PFSK-1 (cell line): ENCODE measurements around the gene STX17.

Source experiments
- FOXP2 ChIP-seq: optimal IDR thresholded peaks from 2 replicates; pipeline ENCODE3; 2011; ENCODE audit warnings: borderline replicate concordance, control low read depth, inconsistent platforms; ENCODE audit not compliant: insufficient read depth; ENCODE audit errors: extremely low read length, extremely low read depth
- POLR2AphosphoS5 ChIP-seq: IDR thresholded peaks from 2 replicates; pipeline ENCODE4 v1.6.1; 2012; ENCODE audit warnings: low read depth, mild to moderate bottlenecking, control low read depth, low read length, moderate library complexity
- REST ChIP-seq, 2 experiments: IDR thresholded peaks; 2 replicates each; pipeline versions ENCODE4 v1.6.1 to v1.8.0; 2011 to 2012; ENCODE audit warnings: low read depth in 2 of 2, low read length in 2 of 2, control low read depth in 1 of 2, inconsistent platforms in 1 of 2, mild to moderate bottlenecking in 1 of 2, moderate library complexity in 1 of 2; ENCODE audit not compliant: insufficient read depth in 1 of 2
- SIN3A ChIP-seq: IDR thresholded peaks from 2 replicates; pipeline ENCODE4 v1.6.1; 2012; ENCODE audit warnings: mild to moderate bottlenecking, low read length, moderate library complexity, borderline replicate concordance; ENCODE audit not compliant: insufficient read depth
- TAF1 ChIP-seq: IDR thresholded peaks from 2 replicates; pipeline ENCODE4 v1.6.1; 2012; ENCODE audit warnings: low read length, control low read depth, borderline replicate concordance; ENCODE audit not compliant: insufficient read depth

The STX17 gene

DNA sequence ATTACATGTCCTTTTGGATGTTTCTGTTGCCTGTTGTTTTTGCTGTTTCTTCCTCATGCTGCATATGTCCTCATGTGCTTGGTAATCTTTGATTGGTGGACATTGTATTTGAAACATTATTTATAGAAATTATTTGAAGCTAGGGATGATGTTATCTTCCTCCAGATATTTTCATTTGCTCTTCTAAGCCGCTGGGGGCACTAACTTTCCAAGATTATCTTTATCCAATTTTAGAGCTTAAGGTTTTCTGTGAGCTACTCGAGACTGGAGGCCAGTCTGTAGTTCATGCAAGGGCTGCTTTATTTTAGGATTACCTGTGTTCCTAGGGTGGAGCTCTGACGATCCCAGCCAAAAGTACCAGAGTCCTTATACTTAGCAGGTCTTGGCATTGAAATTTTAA is 40.9 kb downstream of the STX17 start:
- TF ChIP-seq TAF1 (no peak), SIN3A (no peak), POLR2AphosphoS5 (no peak), FOXP2 (no peak)

GRCh38 chr9:99948482-99948881 is 42.0 kb downstream of the STX17 start:
- TF ChIP-seq FOXP2 (no peak), TAF1 (no peak), REST (IDR thresholded peaks at IDR 0.05; ENCODE audit: insufficient read depth in 1 of 2, low read depth in 2 of 2, low read length in 2 of 2) (no peak), POLR2AphosphoS5 (no peak), SIN3A (no peak)

DNA sequence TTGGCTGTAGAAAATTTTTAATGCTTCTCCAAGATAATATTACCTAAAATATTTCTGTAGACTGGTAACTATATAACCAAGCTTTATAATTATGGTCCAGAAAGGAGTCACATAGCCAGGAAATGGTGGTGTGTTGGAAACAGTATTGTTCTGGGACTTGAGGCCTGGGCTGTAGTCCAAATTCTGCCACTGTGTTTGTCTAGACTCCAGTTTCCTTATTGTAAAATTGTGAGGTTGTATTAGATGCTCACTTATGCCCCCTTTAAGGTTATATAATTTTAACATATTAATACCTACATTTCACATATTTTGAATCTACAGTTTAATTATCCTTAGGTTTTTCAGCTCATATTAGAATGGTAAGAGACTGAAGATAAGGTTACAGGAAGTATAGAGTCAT is 42.4 kb downstream of the STX17 start:
- TF ChIP-seq POLR2AphosphoS5, result no peak
- TF ChIP-seq REST (IDR thresholded peaks at IDR 0.05; ENCODE audit: insufficient read depth in 1 of 2, low read depth in 2 of 2, low read length in 2 of 2), result no peak
- no peak for TF ChIP-seq FOXP2
- no peak for TF ChIP-seq TAF1
- no peak for TF ChIP-seq SIN3A

GRCh38 chr9:99953861-99954507 is 47.5 kb downstream of the STX17 start:
- TF ChIP-seq SIN3A, result no peak
- TF ChIP-seq POLR2AphosphoS5, result no peak
- TF ChIP-seq REST (IDR thresholded peaks at IDR 0.05; ENCODE audit: insufficient read depth in 1 of 2, low read depth in 2 of 2, low read length in 2 of 2), result no peak
- TF ChIP-seq FOXP2, result no peak
- no peak for TF ChIP-seq TAF1

DNA sequence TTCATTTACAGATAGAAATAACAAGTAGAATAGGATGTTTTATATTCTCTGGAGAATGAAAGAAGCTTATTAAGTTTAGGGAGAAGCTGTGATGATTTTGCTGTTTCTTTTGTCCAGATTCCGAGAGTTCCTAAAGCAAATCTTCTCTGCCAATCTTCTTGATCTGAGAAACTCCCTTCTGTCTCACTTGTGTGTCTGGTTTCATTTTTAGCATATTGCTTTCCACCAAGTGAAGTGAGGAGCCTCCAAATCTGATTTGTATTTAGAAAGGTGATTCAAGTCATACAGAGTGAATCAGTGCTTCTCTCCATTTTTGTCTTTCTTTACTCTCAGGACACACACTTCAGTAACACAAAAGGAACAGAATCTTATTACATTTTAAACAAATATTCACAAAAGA is 48.4 kb downstream of the STX17 start:
- TF ChIP-seq REST (IDR thresholded peaks at IDR 0.05; ENCODE audit: insufficient read depth in 1 of 2, low read depth in 2 of 2, low read length in 2 of 2), result no peak
- TF ChIP-seq FOXP2, result no peak
